NOMO-1 (cell line): ENCODE measurements around the gene DUSP10.

Source experiments
- DNase-seq, 2 experiments: peaks; one replicate each; lab custom pipeline; 2025; ENCODE audit not compliant: unreplicated experiment in 2 of 2; lab: John Stamatoyannopoulos, UW

The DUSP10 gene

GRCh38 chr1:221766210-221766609, 24.3 kb upstream of the DUSP10 start:
- DNase-seq: no peak

- peak in 1 of 2 experiments; percentile 16 for DNase-seq
Observed at GRCh38 chr1:221765527-221765926, 23.6 kb upstream of the DUSP10 start.

GRCh38 chr1:221762121-221762520, 20.2 kb upstream of the DUSP10 start:
- DNase-seq: no peak

GRCh38 chr1:221761354-221762002, 19.6 kb upstream of the DUSP10 start:
- DNase-seq: no peak

- DNase-seq: no peak
Observed at GRCh38 chr1:221760911-221761310, 19.0 kb upstream of the DUSP10 start.

- DNase-seq: no peak
Observed at GRCh38 chr1:221759436-221759835, 17.5 kb upstream of the DUSP10 start.

GRCh38 chr1:221758455-221758854, 16.6 kb upstream of the DUSP10 start:
- no peak for DNase-seq

GRCh38 chr1:221756830-221757551, 15.1 kb upstream of the DUSP10 start:
- DNase-seq: no peak

- DNase-seq: no peak
Observed at GRCh38 chr1:221753828-221754188, 11.9 kb upstream of the DUSP10 start.

- DNase-seq: peak; percentile 24 to 26
Observed at GRCh38 chr1:221751226-221751887, 9.5 kb upstream of the DUSP10 start.

- no peak for DNase-seq
Observed at GRCh38 chr1:221748981-221749380, 7.1 kb upstream of the DUSP10 start.

- DNase-seq: no peak
Observed at GRCh38 chr1:221747839-221748238, 6.0 kb upstream of the DUSP10 start.

GRCh38 chr1:221743416-221744208, 1.7 kb upstream of the DUSP10 start:
- DNase-seq: no peak

GRCh38 chr1:221742555-221743415, 896 bp upstream of the DUSP10 start:
- peak; percentile 79 to 89 for DNase-seq

GRCh38 chr1:221740993-221741702, 741 bp downstream of the DUSP10 start:
- DNase-seq: peak; percentile 67 to 72

GRCh38 chr1:221740369-221740992, 1.4 kb downstream of the DUSP10 start:
- DNase-seq: peak; percentile 21 to 50

- DNase-seq: no peak
Observed at GRCh38 chr1:221739677-221740025, 2.2 kb downstream of the DUSP10 start.

- DNase-seq: no peak
Observed at GRCh38 chr1:221739018-221739676, 2.7 kb downstream of the DUSP10 start.

GRCh38 chr1:221736714-221737113, 5.2 kb downstream of the DUSP10 start:
- DNase-seq: no peak
